Neural cell (in vitro differentiated cells): ENCODE measurements around the gene PDE9A. TPM values are rescaled to one million over a fixed set of nuclear protein-coding genes. Genes with fewer than 3 reads are reported as not detected.

Experiments
- H2AFZ ChIP-seq: fragments of 200-600, 300-800 bp; sonication (generic), shearing (Covaris generic); 2 replicates; pipeline ENCODE4 v1.6.0; 2014; ENCODE audit warnings: low read depth, mild to moderate bottlenecking, antibody characterized with exemption, low read length, moderate library complexity
- H3F3A ChIP-seq: fragments of 200-600 bp; shearing (Covaris generic); 2 replicates; pipeline ENCODE4 v1.6.1; 2016; ENCODE audit warnings: mild to moderate bottlenecking, moderate library complexity, mixed read lengths, antibody characterized with exemption, low read length; ENCODE audit not compliant: insufficient read depth, poor library complexity, severe bottlenecking
- H3K27ac ChIP-seq: fragments of 200-600, 300-800 bp; sonication (generic), shearing (Covaris generic); 2 replicates; pipeline ENCODE4 v1.5.1; 2014; ENCODE audit warnings: mild to moderate bottlenecking, low read length, moderate library complexity
- H3K27me3 ChIP-seq: fragments of 300-800, 200-600 bp; sonication (generic), shearing (Covaris generic); 2 replicates; pipeline ENCODE4 v1.6.0; 2014; ENCODE audit warnings: mild to moderate bottlenecking, low read depth, low read length, moderate library complexity; ENCODE audit not compliant: insufficient read depth
- H3K36me3 ChIP-seq: fragments of 300-800, 200-600 bp; sonication (generic), shearing (Covaris generic); 2 replicates; pipeline ENCODE4 v1.5.1; 2014; ENCODE audit warnings: mild to moderate bottlenecking, antibody characterized with exemption, low read length, moderate library complexity; ENCODE audit not compliant: insufficient read depth
- H3K4me2 ChIP-seq: fragments of 300-800, 200-600 bp; sonication (generic), shearing (Covaris generic); 2 replicates; pipeline ENCODE4 v1.6.0; 2014; ENCODE audit warnings: mild to moderate bottlenecking, low read length
- H3K4me3 ChIP-seq: fragments of 300-800, 200-600 bp; sonication (generic), shearing (Covaris generic); 2 replicates; pipeline ENCODE4 v1.5.1; 2014; ENCODE audit warnings: mild to moderate bottlenecking, low read length, moderate library complexity
- H3K79me2 ChIP-seq: fragments of 200-600 bp; shearing (Covaris generic); replicated peaks from 2 replicates; pipeline ENCODE4 v1.6.0; 2014; ENCODE audit warnings: mild to moderate bottlenecking, low read length, moderate library complexity; ENCODE audit not compliant: insufficient read depth
- H3K9ac ChIP-seq: fragments of 300-800, 200-600 bp; sonication (generic), shearing (Covaris generic); 2 replicates; pipeline ENCODE4 v1.6.1; 2016; ENCODE audit warnings: mild to moderate bottlenecking, low read length, mixed read lengths
- H3K9me2 ChIP-seq: fragments of 200-600 bp; shearing (Covaris generic); 2 replicates; pipeline ENCODE4 v1.6.1; 2016; ENCODE audit warnings: mild to moderate bottlenecking, low read length, mixed read lengths; ENCODE audit not compliant: insufficient read depth
- H3K9me3 ChIP-seq: fragments of 200-600, 300-800 bp; sonication (generic), shearing (Covaris generic); 2 replicates; pipeline ENCODE4 v1.6.1; 2016; ENCODE audit warnings: mild to moderate bottlenecking, mixed run types, low read length, moderate library complexity, mixed read lengths
- H4K20me1 ChIP-seq: fragments of 200-600 bp; shearing (Covaris generic); 2 replicates; pipeline ENCODE4 v1.6.1; 2016; ENCODE audit warnings: mild to moderate bottlenecking, mixed run types; ENCODE audit not compliant: insufficient read depth
- EP300 ChIP-seq: fragments of 450-650 bp; conservative IDR thresholded peaks from 2 replicates; pipeline ENCODE4 v1.6.1; 2014; ENCODE audit warnings: antibody characterized with exemption, mild to moderate bottlenecking, moderate library complexity; ENCODE audit not compliant: poor library complexity, severe bottlenecking
- EZH2 ChIP-seq: fragments of 200-600, 300-800 bp; shearing (Covaris generic), sonication (generic); IDR thresholded peaks from 2 replicates; pipeline ENCODE4 v1.6.1; 2014; ENCODE audit warnings: antibody characterized with exemption, low read length, borderline replicate concordance, mild to moderate bottlenecking; ENCODE audit not compliant: insufficient read depth, poor library complexity, severe bottlenecking
- MXI1 ChIP-seq: fragments of 450-650 bp; conservative IDR thresholded peaks from 2 replicates; pipeline ENCODE4 v1.6.1; 2014; ENCODE audit warnings: antibody characterized with exemption, mild to moderate bottlenecking; ENCODE audit not compliant: poor library complexity, severe bottlenecking
- POLR2AphosphoS5 ChIP-seq: IDR thresholded peaks from 2 replicates; pipeline ENCODE4 v1.6.1; 2012
- RAD21 ChIP-seq: fragments of 450-650 bp; conservative IDR thresholded peaks from 2 replicates; pipeline ENCODE4 v1.6.1; 2014; ENCODE audit warnings: antibody characterized with exemption, mild to moderate bottlenecking, moderate library complexity
- SMC3 ChIP-seq: fragments of 450-650 bp; conservative IDR thresholded peaks from 2 replicates; pipeline ENCODE4 v1.6.1; 2014; ENCODE audit warnings: antibody characterized with exemption, mild to moderate bottlenecking, moderate library complexity; ENCODE audit not compliant: poor library complexity
- TAF1 ChIP-seq: IDR thresholded peaks from 2 replicates; pipeline ENCODE4 v1.6.1; 2012; ENCODE audit warnings: low read depth
- polyA plus RNA-seq: library from polyadenylated mRNA; depleted of rRNA; stranded (reverse); fragments of >200 nt; gene quantifications from 2 replicates; pipeline ENCODE4 v1.2.3, GENCODE V29; 2014
- TF ChIP-seq, protein P1 (sequence below): IDR thresholded peaks from 2 replicates; pipeline ENCODE4 v1.6.1; 2012; ENCODE audit warnings: borderline replicate concordance
- TF ChIP-seq, protein P2 (sequence below): fragments of 450-650 bp; IDR thresholded peaks from 2 replicates; pipeline ENCODE4 v1.5.1; 2014; ENCODE audit warnings: antibody characterized with exemption, mild to moderate bottlenecking, moderate library complexity; ENCODE audit not compliant: poor library complexity, severe bottlenecking

The PDE9A gene
- polyA plus RNA-seq, 1 donor from 2014 or later: 32.2 TPM

DNA sequence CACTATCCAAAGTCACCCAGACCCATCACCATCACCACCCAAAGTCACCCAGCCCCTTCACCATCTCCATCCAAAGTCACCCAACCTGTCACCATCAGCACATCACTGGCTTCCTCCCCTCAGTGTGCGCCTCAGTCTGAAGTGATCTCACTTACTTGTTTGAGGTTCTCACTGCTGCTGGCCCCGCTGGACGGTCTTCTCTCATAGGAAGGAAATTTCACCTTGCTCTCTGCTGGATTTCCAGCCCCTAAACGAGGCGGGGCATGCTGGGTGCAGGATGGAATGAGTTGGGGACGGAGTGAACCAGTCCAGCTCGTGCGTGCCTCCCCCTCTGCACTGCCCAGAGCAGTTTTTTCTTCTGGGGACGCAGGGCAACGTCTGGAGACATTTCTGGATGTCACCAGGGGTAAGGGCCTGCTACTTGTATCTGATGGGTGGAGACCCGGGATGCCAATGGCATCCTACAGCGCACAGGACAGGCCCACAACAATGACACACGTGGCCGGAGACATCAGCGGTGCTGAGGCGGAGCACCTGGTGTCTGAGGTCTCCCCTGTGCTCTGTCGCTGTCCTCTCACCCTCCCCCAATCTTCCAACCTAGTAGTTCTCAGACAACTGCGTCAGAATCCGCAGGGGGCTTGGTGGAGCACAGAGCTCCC, 38.6 kb downstream of the PDE9A start:
- no peak overlapping the region for H3K4me2 ChIP-seq
- no peak for TF ChIP-seq EP300
- TF ChIP-seq, protein P1, sequence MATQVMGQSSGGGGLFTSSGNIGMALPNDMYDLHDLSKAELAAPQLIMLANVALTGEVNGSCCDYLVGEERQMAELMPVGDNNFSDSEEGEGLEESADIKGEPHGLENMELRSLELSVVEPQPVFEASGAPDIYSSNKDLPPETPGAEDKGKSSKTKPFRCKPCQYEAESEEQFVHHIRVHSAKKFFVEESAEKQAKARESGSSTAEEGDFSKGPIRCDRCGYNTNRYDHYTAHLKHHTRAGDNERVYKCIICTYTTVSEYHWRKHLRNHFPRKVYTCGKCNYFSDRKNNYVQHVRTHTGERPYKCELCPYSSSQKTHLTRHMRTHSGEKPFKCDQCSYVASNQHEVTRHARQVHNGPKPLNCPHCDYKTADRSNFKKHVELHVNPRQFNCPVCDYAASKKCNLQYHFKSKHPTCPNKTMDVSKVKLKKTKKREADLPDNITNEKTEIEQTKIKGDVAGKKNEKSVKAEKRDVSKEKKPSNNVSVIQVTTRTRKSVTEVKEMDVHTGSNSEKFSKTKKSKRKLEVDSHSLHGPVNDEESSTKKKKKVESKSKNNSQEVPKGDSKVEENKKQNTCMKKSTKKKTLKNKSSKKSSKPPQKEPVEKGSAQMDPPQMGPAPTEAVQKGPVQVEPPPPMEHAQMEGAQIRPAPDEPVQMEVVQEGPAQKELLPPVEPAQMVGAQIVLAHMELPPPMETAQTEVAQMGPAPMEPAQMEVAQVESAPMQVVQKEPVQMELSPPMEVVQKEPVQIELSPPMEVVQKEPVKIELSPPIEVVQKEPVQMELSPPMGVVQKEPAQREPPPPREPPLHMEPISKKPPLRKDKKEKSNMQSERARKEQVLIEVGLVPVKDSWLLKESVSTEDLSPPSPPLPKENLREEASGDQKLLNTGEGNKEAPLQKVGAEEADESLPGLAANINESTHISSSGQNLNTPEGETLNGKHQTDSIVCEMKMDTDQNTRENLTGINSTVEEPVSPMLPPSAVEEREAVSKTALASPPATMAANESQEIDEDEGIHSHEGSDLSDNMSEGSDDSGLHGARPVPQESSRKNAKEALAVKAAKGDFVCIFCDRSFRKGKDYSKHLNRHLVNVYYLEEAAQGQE: no peak
- no peak for TF ChIP-seq EZH2
- TF ChIP-seq, protein P2, sequence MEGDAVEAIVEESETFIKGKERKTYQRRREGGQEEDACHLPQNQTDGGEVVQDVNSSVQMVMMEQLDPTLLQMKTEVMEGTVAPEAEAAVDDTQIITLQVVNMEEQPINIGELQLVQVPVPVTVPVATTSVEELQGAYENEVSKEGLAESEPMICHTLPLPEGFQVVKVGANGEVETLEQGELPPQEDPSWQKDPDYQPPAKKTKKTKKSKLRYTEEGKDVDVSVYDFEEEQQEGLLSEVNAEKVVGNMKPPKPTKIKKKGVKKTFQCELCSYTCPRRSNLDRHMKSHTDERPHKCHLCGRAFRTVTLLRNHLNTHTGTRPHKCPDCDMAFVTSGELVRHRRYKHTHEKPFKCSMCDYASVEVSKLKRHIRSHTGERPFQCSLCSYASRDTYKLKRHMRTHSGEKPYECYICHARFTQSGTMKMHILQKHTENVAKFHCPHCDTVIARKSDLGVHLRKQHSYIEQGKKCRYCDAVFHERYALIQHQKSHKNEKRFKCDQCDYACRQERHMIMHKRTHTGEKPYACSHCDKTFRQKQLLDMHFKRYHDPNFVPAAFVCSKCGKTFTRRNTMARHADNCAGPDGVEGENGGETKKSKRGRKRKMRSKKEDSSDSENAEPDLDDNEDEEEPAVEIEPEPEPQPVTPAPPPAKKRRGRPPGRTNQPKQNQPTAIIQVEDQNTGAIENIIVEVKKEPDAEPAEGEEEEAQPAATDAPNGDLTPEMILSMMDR: no peak
- no peak for TF ChIP-seq RAD21
- TF ChIP-seq TAF1: no peak
- TF ChIP-seq POLR2AphosphoS5: no peak
- no peak for TF ChIP-seq SMC3
- no peak for TF ChIP-seq MXI1
- H3K36me3 ChIP-seq: peaks cover 13% of the 10 kb centered on the region

DNA sequence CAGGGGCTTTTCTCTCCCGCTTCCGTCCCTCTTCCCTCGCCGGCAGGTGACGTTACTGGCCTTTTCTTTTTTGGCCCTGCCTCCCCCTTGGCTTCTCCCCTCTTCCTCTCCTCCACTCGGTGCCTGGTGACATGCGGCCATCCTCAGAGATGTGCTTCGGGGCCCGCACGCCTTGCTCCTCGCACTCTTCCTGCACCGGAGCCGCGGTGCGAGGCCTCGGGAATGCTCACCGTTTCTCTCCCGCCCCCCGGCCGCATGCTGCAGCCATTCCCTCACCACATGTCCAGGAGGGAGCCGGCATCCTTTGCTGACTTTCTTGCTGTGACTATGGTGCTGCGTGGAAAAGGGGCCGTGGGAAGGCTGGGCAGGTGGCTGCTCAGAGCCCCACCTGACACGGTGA, 39.3 kb downstream of the PDE9A start:
- Histone ChIP-seq H2AFZ (no peak overlapping the region), H3K36me3 (peaks cover 13% of the 10 kb centered on the region), H3K4me2 (no peak overlapping the region), H3K9me2 (no peaks in the 10 kb centered on the region), H3K79me2 (no peaks in the 10 kb centered on the region), H3K27ac (no peak overlapping the region), H3K27me3 (no peaks in the 10 kb centered on the region), H4K20me1 (no peaks in the 10 kb centered on the region), H3F3A (no peaks in the 10 kb centered on the region), H3K9me3 (no peaks in the 10 kb centered on the region), H3K9ac (no peak overlapping the region), H3K4me3 (no peak overlapping the region)
- TF ChIP-seq RAD21 (no peak), POLR2AphosphoS5 (no peak), EP300 (no peak)

More for the DNA sequence above, 38.6 kb downstream of the PDE9A start:
- Histone ChIP-seq H2AFZ (no peak overlapping the region), H3K79me2 (no peaks in the 10 kb centered on the region), H4K20me1 (no peaks in the 10 kb centered on the region), H3K9me2 (no peaks in the 10 kb centered on the region), H3K27me3 (no peaks in the 10 kb centered on the region), H3K9me3 (no peaks in the 10 kb centered on the region), H3K4me3 (no peak overlapping the region), H3K27ac (no peak overlapping the region), H3F3A (no peaks in the 10 kb centered on the region), H3K9ac (no peak overlapping the region)
